ENCODE results near the gene PPP2R3C. TPM values are rescaled to one million over a fixed set of nuclear protein-coding genes. Genes with fewer than 3 reads are reported as not detected.
"Not testable (repeated sequence)": the region's sequence is repeated elsewhere in the genome, so short reads cannot be mapped to it uniquely, and the experiment has no call there.

The PPP2R3C gene
- total RNA-seq, 2 experiments from 2014 or later, result 34.9 to 37.6 TPM

DNA sequence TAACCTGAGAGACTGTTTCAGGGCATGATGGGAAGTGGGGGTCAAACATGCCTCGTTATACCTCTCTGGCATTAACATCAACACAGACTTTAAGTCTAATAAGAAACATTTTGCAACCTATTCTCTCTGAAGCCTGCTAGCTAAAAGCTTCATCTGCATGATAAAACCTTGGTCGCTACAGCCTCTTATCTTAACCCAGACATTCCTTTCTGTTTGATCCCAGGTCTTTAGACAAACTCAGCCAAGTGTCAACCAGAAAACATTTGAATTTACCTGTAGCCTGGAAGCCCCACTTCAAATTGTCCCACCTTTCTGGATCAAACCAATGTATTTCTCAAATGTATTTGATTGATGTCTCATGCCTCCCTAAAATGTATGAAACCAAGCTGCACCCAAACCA lies 9.1 kb downstream of the PPP2R3C start:
- Histone ChIP-seq H3K36me3 (ENCODE audit: insufficient read depth, low read length) (peaks cover 81% of the 10 kb centered on the region), H3K9me3 (ENCODE audit: control insufficient read depth in 1 of 2, insufficient read depth in 1 of 2, low read length in 2 of 2) (no peaks in the 10 kb centered on the region), H3K27me3 (ENCODE audit: control insufficient read depth in 1 of 2, insufficient read depth in 2 of 2, low read length in 2 of 2) (no peaks in the 10 kb centered on the region), H3K4me1 (ENCODE audit: insufficient read depth, low read length) (peaks cover 4% of the 10 kb centered on the region), H3K4me3 (ENCODE audit: low read length) (no peak overlapping the region), H3K27ac (ENCODE audit: low read depth in 1 of 2, low read length in 2 of 2) (no peak overlapping the region)
- Mint-ChIP-seq H3K27ac (no peak overlapping the region), H3K4me3 (no peak overlapping the region), H3K9me3 (no peaks in the 10 kb centered on the region), H3K36me3 (ENCODE audit: low read depth) (peaks cover 81% of the 10 kb centered on the region), H3K27me3 (no peaks in the 10 kb centered on the region), H3K4me1 (ENCODE audit: low read depth) (peaks cover 33% of the 10 kb centered on the region)
- intact Hi-C loops (cut with DNase I, micrococcal nuclease), result no loop called here
- CTCF ChIA-PET, result no interaction called here
- POLR2A ChIA-PET, result interaction anchor here (1.2 kb wide), 1 partner anchor 67 kb away, joined by 3 read pairs; the partner anchor contains the start of gene FAM177A1
- ATAC-seq (ENCODE audit: poor library complexity) (no peak), DNase-seq (no peak)
- TF ChIP-seq, protein P1, sequence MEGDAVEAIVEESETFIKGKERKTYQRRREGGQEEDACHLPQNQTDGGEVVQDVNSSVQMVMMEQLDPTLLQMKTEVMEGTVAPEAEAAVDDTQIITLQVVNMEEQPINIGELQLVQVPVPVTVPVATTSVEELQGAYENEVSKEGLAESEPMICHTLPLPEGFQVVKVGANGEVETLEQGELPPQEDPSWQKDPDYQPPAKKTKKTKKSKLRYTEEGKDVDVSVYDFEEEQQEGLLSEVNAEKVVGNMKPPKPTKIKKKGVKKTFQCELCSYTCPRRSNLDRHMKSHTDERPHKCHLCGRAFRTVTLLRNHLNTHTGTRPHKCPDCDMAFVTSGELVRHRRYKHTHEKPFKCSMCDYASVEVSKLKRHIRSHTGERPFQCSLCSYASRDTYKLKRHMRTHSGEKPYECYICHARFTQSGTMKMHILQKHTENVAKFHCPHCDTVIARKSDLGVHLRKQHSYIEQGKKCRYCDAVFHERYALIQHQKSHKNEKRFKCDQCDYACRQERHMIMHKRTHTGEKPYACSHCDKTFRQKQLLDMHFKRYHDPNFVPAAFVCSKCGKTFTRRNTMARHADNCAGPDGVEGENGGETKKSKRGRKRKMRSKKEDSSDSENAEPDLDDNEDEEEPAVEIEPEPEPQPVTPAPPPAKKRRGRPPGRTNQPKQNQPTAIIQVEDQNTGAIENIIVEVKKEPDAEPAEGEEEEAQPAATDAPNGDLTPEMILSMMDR (IDR thresholded peaks at IDR 0.05), result no peak

DNA sequence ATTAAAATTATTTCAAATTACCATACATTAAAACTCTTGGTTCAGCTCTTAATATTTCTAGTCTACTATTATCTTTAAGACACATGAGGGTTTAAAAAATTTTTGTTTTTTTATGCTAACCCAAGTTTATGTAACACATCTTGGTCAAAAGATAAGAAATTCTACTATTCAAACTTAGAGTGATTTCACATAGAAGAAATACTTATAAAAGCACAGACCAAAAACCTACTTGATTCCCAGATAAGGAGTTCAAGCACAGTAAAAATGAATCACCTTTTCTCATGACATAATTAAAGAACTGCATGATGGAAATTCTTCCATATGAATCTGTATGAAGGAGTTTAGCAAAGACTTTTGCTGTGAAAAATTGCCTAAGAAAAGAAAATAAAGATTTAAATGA lies 13.9 kb downstream of the PPP2R3C start:
- DNase-seq (no peak), ATAC-seq (ENCODE audit: poor library complexity) (no peak)
- intact Hi-C loops (cut with DNase I, micrococcal nuclease), result no loop called here
- Mint-ChIP-seq H3K9me3 (no peaks in the 10 kb centered on the region), H3K4me3 (no peak overlapping the region), H3K27ac (no peak overlapping the region), H3K27me3 (no peaks in the 10 kb centered on the region), H3K4me1 (ENCODE audit: low read depth) (peaks cover 11% of the 10 kb centered on the region), H3K36me3 (ENCODE audit: low read depth) (peaks cover 82% of the 10 kb centered on the region)
- Histone ChIP-seq H3K4me3 (ENCODE audit: low read length) (no peak overlapping the region), H3K27ac (ENCODE audit: low read depth in 1 of 2, low read length in 2 of 2) (no peak overlapping the region), H3K9me3 (ENCODE audit: control insufficient read depth in 1 of 2, insufficient read depth in 1 of 2, low read length in 2 of 2) (no peaks in the 10 kb centered on the region), H3K36me3 (ENCODE audit: insufficient read depth, low read length) (peaks cover 77% of the 10 kb centered on the region), H3K4me1 (ENCODE audit: insufficient read depth, low read length) (no peaks in the 10 kb centered on the region), H3K27me3 (ENCODE audit: control insufficient read depth in 1 of 2, insufficient read depth in 2 of 2, low read length in 2 of 2) (no peaks in the 10 kb centered on the region)
- ChIA-PET CTCF (no interaction called here), POLR2A (interaction anchor here (0.6 to 0.9 kb wide), 2 partner anchors 14 to 30 kb away, joined by 3 read pairs; partner anchors contain the start of gene PPP2R3C)
- TF ChIP-seq, protein P1 (IDR thresholded peaks at IDR 0.05), result no peak

DNA sequence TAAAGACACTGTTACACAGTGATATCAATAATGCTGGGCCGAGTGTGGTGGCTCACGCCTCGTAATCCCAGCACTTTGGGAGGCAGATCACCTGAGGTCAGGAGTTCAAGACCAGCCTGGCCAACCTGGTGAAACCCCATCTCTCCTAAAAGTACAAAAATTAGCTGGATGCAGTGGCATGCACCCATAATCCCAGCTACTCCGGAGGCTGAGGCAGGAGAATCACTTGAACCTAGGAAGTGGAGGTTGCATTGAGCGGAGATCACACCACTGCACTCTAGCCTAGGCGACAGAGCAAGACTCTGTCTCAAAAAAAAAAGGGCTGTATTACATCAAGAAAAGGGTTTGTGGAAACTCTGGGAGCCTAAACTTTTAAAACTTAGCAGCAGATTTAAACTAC lies 27.1 kb downstream of the PPP2R3C start:
- DNase-seq; H3K9me3 Mint-ChIP-seq; H3K27ac ChIP-seq (ENCODE audit: low read depth in 1 of 2, low read length in 2 of 2); ATAC-seq (ENCODE audit: poor library complexity); H3K4me1 ChIP-seq (ENCODE audit: insufficient read depth, low read length); H3K27me3 ChIP-seq (ENCODE audit: control insufficient read depth in 1 of 2, insufficient read depth in 2 of 2, low read length in 2 of 2); H3K4me1 Mint-ChIP-seq (ENCODE audit: low read depth); H3K27me3 Mint-ChIP-seq; H3K27ac Mint-ChIP-seq; H3K9me3 ChIP-seq (ENCODE audit: control insufficient read depth in 1 of 2, insufficient read depth in 1 of 2, low read length in 2 of 2); CTCF ChIA-PET; H3K4me3 ChIP-seq (ENCODE audit: low read length); H3K4me3 Mint-ChIP-seq; intact Hi-C loops (cut with DNase I, micrococcal nuclease): not testable (repeated sequence)
- POLR2A ChIA-PET, result interaction anchor here (0.6 kb wide), 1 partner anchor 20 kb away, joined by 6 read pairs; no protein-coding TSS in a partner anchor
- H3K36me3 ChIP-seq (ENCODE audit: insufficient read depth, low read length), result peaks cover 69% of the 10 kb centered on the region
- peaks cover 82% of the 10 kb centered on the region for H3K36me3 Mint-ChIP-seq (ENCODE audit: low read depth)

DNA sequence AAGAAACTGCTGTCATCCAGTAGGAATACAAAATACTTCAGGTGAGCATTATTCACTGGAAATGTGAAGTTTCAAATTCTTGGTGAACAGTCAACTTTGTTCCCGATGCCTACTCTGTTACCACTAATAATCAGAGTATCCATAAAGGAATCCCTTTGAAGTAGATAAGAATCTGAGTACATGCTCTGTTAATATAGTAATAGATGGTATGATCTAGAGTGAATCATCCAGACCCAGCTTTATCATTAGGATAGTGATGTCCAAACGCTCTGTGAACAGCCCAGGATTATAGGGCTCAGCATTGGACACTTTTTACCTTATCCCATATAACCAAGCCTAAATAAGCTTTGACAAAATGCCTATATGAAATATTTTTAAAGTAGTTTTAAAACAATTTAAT lies 33.3 kb downstream of the PPP2R3C start:
- no peak overlapping the region for H3K4me3 ChIP-seq (ENCODE audit: low read length)
- ATAC-seq (ENCODE audit: poor library complexity) (no peak), DNase-seq (no peak)
- Mint-ChIP-seq H3K4me3 (no peak overlapping the region), H3K36me3 (ENCODE audit: low read depth) (peaks cover 72% of the 10 kb centered on the region), H3K4me1 (ENCODE audit: low read depth) (no peaks in the 10 kb centered on the region), H3K27ac (no peak overlapping the region), H3K9me3 (no peaks in the 10 kb centered on the region), H3K27me3 (no peaks in the 10 kb centered on the region)
- H3K27me3 ChIP-seq (ENCODE audit: control insufficient read depth in 1 of 2, insufficient read depth in 2 of 2, low read length in 2 of 2), result no peaks in the 10 kb centered on the region
- H3K36me3 ChIP-seq (ENCODE audit: insufficient read depth, low read length), result peaks cover 66% of the 10 kb centered on the region
- intact Hi-C loops (cut with DNase I, micrococcal nuclease), result no loop called here
- H3K9me3 ChIP-seq (ENCODE audit: control insufficient read depth in 1 of 2, insufficient read depth in 1 of 2, low read length in 2 of 2), result peaks cover 0 to 4% of the 10 kb centered on the region in 2 experiments
- TF ChIP-seq, protein P1 (IDR thresholded peaks at IDR 0.05), result no peak
- POLR2A ChIA-PET, result no interaction called here
- H3K4me1 ChIP-seq (ENCODE audit: insufficient read depth, low read length), result no peaks in the 10 kb centered on the region
- no peak overlapping the region for H3K27ac ChIP-seq (ENCODE audit: low read depth in 1 of 2, low read length in 2 of 2)
- CTCF ChIA-PET, result no interaction called here

Data from CD4-positive, alpha-beta T cell (primary cell).